Endothelial cell of umbilical vein (primary cell): ENCODE results near the gene MTAP. TPM values are rescaled to one million over a fixed set of nuclear protein-coding genes. Genes with fewer than 3 reads are reported as not detected.
A peak's percentile ranks its signal among the peaks of the same experiment; 100 is the strongest.

Experiments
- BruUV-seq: library from RNA; stranded (reverse); fragments of 400-500 nt; replicated peaks from 2 replicates; lab custom pipeline; 2021; lab: Mats Ljungman, UMichigan
- CTCF ChIA-PET: fragments of 300-600, 350-600 bp; sonication (Branson Sonifier 250); formaldehyde crosslinking; loops from one replicate; lab custom pipeline; 2021; ENCODE audit warnings: antibody characterized with exemption, inconsistent platforms; lab: Charles Lee
- POLR2A ChIA-PET: fragments of 300-600, 350-600 bp; sonication (Branson Sonifier 250); formaldehyde crosslinking; loops from one replicate; lab custom pipeline; 2021; ENCODE audit warnings: antibody characterized with exemption, inconsistent platforms; lab: Charles Lee
- DNase-seq: peaks from one replicate; pipeline ENCODE4 v3.0.0-alpha.2; 2011; ENCODE audit warnings: low read depth, low spot score
- FAIRE-seq: peaks from 2 replicates; lab custom pipeline; 2011; peaks lifted over from hg19 to GRCh38; lab: Jason Lieb, UNC
- H2AFZ ChIP-seq: 2 replicates; pipeline ENCODE4 v1.6.0; 2012; ENCODE audit warnings: low read depth, low read length, control low read depth, inconsistent platforms
- H3K27ac ChIP-seq: 2 replicates; pipeline ENCODE4 v1.5.1; 2011; ENCODE audit warnings: low read depth, mild to moderate bottlenecking, control low read depth, low read length, moderate library complexity; ENCODE audit not compliant: insufficient read depth
- H3K27me3 ChIP-seq, 2 experiments: 2 replicates each; pipeline versions ENCODE4 v1.6.0 to v1.6.1; 2011; ENCODE audit warnings: low read length in 2 of 2, mixed read lengths in 1 of 2; ENCODE audit not compliant: control insufficient read depth in 2 of 2, insufficient read depth in 2 of 2
- H3K36me3 ChIP-seq, 2 experiments: 2 replicates in 1 of 2; 3 replicates in 1 of 2; pipeline ENCODE4 v1.5.1; 2011; ENCODE audit warnings: low read length in 2 of 2, mild to moderate bottlenecking in 1 of 2, moderate library complexity in 1 of 2; ENCODE audit not compliant: control insufficient read depth in 2 of 2, insufficient read depth in 2 of 2; ENCODE audit errors: extremely low read depth in 1 of 2
- H3K4me1 ChIP-seq: 3 replicates; pipeline ENCODE4 v1.5.1; 2011; ENCODE audit warnings: mild to moderate bottlenecking, low read length; ENCODE audit not compliant: control insufficient read depth, insufficient read depth; ENCODE audit errors: extremely low read depth
- H3K4me2 ChIP-seq: 2 replicates; pipeline ENCODE4 v1.6.1; 2011; ENCODE audit warnings: low read length, control low read depth, mixed read lengths; ENCODE audit not compliant: insufficient read depth
- H3K4me3 ChIP-seq, 3 experiments: fragments of 200-600 bp in 1 of 3; sonication (generic), shearing (Covaris generic) in 1 of 3; replicated peaks in 1 of 3; 2 replicates each; pipeline ENCODE4 v1.5.1; 2011 to 2016; ENCODE audit warnings: control low read depth in 3 of 3, low read length in 3 of 3, mild to moderate bottlenecking in 2 of 3, inconsistent platforms in 1 of 3, low read depth in 1 of 3, moderate library complexity in 1 of 3; ENCODE audit not compliant: insufficient read depth in 1 of 3
- H3K79me2 ChIP-seq: 2 replicates; pipeline ENCODE4 v1.6.0; 2012; ENCODE audit warnings: low read length, inconsistent platforms; ENCODE audit not compliant: control insufficient read depth, insufficient read depth
- H3K9ac ChIP-seq: replicated peaks from 2 replicates; pipeline ENCODE3; 2011; ENCODE audit warnings: low read length, control low read depth; ENCODE audit not compliant: insufficient read depth; ENCODE audit errors: extremely low read depth
- H3K9me1 ChIP-seq: replicated peaks from 3 replicates; pipeline ENCODE4 v1.6.0; 2011; ENCODE audit warnings: mild to moderate bottlenecking, low read length; ENCODE audit not compliant: control insufficient read depth, insufficient read depth; ENCODE audit errors: extremely low read depth
- H3K9me3 ChIP-seq: replicated peaks from 2 replicates; pipeline ENCODE4 v1.5.1; 2012; ENCODE audit warnings: low read length, inconsistent platforms; ENCODE audit not compliant: control insufficient read depth, insufficient read depth
- H4K20me1 ChIP-seq: replicated peaks from 2 replicates; pipeline ENCODE3; 2011; ENCODE audit warnings: mild to moderate bottlenecking, low read length; ENCODE audit not compliant: control insufficient read depth, insufficient read depth; ENCODE audit errors: extremely low read depth
- CTCF ChIP-seq, 2 donors: IDR thresholded peaks; 1 replicate in 1 of 2; 2 replicates in 1 of 2; pipeline ENCODE4 v1.5.1; 2011; ENCODE audit warnings: low read length in 2 of 2, mild to moderate bottlenecking in 2 of 2, moderate library complexity in 2 of 2, control low read depth in 1 of 2, inconsistent platforms in 1 of 2, low read depth in 1 of 2; ENCODE audit not compliant: insufficient read depth in 1 of 2; ENCODE audit errors: extremely low read depth in 1 of 2
- FOS ChIP-seq: IDR thresholded peaks from 2 replicates; pipeline ENCODE4 v1.6.1; 2011; ENCODE audit warnings: mild to moderate bottlenecking, low read length, moderate library complexity, borderline replicate concordance; ENCODE audit not compliant: insufficient read depth
- GATA2 ChIP-seq: IDR thresholded peaks from 2 replicates; pipeline ENCODE4 v1.7.0; 2011; ENCODE audit warnings: low read depth, mild to moderate bottlenecking, moderate library complexity, mixed read lengths, low read length; ENCODE audit not compliant: insufficient read length, insufficient read depth
- dilution Hi-C: fragments of 300-500 bp; cut with MboI; formaldehyde crosslinking; loops from one replicate; pipeline ENCODE4 v1.15.0; 2019; ENCODE audit warnings: low sequenced_read_pairs; ENCODE audit not compliant: extremely low pct_ligation_motif_present
- intact Hi-C: fragments of 100-400 bp; cut with micrococcal nuclease; formaldehyde crosslinking; loops from one replicate; pipeline ENCODE4 v1.10.0; 2022
- polyA plus RNA-seq, 4 experiments: library from polyadenylated mRNA; depleted of rRNA in 3 of 4; stranded (reverse) in 3 of 4; unstranded in 1 of 4; fragments of >200 nt; gene quantifications; 2 replicates each; pipeline versions ENCODE4 v1.2.1 to v1.2.3, GENCODE V29; 2011 to 2012; ENCODE audit warnings: missing spikeins in 1 of 4
- total RNA-seq: library from RNA; stranded (reverse); gene quantifications from 2 replicates; pipeline ENCODE4 v1.2.3, GENCODE V29; 2021

The MTAP gene
- total and polyA plus RNA-seq, 2 donors (not counting 3 experiments of a cell fraction or from before 2014, with no cell fraction given): 11.3 to 55.1 TPM

GRCh38 chr9:21965401-21965951 lies 163.0 kb downstream of the MTAP start:
- Histone ChIP-seq H3K4me1 (peaks cover 28% of the 10 kb centered on the region), H3K27ac (no peak overlapping the region), H3K27me3 (peaks cover 57 to 84% of the 10 kb centered on the region in 2 experiments), H3K9me3 (no peaks in the 10 kb centered on the region), H2AFZ (peak overlapping the region; percentile 96), H3K9me1 (no peaks in the 10 kb centered on the region), H3K4me3 (peak overlapping the region; percentile 34 to 46 (median 40)), H3K79me2 (no peaks in the 10 kb centered on the region), H3K36me3 (no peaks in the 10 kb centered on the region), H4K20me1 (peaks cover 2% of the 10 kb centered on the region), H3K4me2 (peak overlapping the region; percentile 94), H3K9ac (peak overlapping the region; percentile 46)
- no TSS peak for BruUV-seq
- peak; percentile 68 for DNase-seq
- dilution Hi-C loops (no loop called here), intact Hi-C loops (loop anchor here (1.0 to 2.0 kb wide), 7 partner anchors 46 to 273 kb away; no protein-coding TSS in a partner anchor)
- FAIRE-seq: peak; percentile 74
- no peak for TF ChIP-seq GATA2
- TF ChIP-seq FOS: no peak
- TF ChIP-seq CTCF (IDR thresholded peaks at IDR 0.05; ENCODE audit: extremely low read depth in 1 of 2, insufficient read depth in 1 of 2, low read depth in 1 of 2, low read length in 2 of 2): peak; percentile 75 to 80
- POLR2A ChIA-PET: interaction anchor here (1.0 kb wide), 1 partner anchor 43 kb away, joined by 3 read pairs; the partner anchor contains the start of gene CDKN2B
- CTCF ChIA-PET: interaction anchor here (0.6 to 1.2 kb wide), 8 partner anchors 21 to 154 kb away, joined by 3 to 13 read pairs (median 3); partner anchors contain the start of gene CDKN2B
